ENCODE data around the gene CS.
A peak's percentile ranks its signal among the peaks of the same experiment; 100 is the strongest.
"Not testable (repeated sequence)": the region's sequence is repeated elsewhere in the genome, so short reads cannot be mapped to it uniquely, and the experiment has no call there.

CS gene

DNA sequence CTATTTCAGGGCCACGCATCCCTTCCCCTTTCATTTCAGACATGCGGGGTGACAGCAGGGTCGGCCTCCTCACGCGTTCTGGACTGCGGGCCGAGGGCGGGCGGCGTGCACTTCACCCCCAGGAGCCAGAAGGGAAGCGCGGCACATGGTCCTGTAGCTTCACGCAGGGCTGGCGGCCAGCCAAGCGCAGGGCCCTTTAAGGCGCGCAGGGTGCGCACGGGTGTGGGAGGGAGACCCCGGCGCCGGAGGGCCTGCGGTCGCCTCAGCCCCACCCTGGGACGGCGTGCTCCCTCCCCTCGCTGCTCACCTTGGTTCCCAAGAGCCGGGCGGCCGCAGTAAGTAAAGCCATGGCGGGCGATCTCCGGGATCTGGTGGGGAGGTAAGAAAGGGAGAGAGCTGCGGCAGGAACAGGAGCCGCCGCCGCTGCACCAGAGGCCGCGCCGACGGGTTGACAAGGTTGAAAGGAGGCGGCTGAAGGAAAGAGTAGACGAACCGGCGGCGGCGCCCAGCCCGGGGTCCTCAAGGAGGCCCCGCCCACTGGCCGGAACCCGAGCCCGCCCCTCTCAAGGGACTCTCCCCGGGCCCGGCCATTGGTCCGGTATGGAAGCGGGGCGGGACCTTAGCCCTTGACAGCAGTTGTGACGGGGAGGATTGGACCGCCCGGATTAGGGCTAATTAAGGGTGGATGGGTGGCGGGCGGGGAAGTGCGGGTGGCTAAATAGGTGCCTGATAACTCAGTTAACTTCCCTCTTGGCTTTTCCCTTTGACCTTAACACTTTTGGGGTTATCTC, at the start of gene CS:
Gene CS (minus strand): TSS at position 478 of the 791 bp plus-strand sequence. CDS start 129 bp downstream, at position 349.
- peak; percentile 95 for DNase-seq

DNA sequence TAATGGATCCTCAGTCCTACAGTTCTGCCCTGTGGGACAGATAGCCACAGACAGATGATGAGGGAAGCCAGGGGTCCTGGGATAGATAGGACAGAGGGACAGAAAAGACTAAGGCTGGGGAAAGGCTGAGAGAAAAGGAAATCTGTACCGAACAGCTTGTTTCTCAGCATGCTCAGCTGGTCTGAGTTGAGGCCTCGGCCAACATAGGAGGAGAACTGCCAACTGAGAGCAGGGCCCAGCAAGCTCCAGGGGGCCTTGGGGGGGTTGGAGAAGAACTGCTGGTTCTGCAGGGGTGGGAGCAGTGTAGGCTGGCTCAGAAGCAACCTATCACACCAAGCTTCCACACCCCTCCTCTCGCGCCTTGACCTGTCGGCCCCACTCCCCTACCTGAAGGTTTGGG, 48.6 kb upstream of the CS start:
- DNase-seq, result no peak

DNA sequence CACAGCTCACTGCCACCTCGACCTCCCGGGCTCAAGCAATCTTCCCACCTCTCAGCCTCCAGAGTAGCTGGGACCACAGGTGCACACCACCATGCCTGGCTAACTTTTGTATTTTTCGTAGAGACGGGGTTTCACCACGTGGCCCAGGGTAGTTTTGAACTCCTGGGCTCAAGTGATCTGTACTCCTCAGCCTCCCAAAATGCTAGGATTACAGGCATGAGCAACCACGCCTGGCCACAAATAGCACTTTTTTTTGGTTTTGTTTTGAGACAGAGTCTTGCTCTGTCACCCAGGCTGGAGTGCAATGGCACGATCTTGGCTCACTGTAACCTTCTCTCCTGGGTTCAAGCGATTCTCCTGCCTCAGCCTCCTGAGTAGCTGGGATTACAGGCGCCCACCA, 47.1 kb upstream of the CS start:
- not testable (repeated sequence) for DNase-seq

DNA sequence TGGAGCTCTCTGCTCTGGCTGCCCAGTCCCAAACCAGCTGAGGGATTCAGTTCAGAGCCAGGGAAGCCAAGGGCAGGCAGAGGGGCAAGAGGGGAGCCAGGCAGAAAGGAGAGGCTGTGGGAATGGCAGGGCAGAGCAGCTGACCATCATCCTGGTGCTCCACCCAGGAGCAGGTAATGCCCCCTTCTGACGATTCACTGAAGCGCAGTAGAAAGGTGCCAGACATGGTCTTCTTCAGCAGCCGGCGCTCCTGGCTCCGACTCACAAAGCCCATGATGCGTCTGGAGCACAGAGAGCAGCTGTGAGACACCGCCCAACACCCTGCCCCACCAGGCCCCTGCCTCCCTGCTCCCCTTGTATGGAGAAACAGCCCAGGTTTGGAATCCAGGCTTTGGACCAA, 46.5 kb upstream of the CS start:
- DNase-seq, result no peak

DNA sequence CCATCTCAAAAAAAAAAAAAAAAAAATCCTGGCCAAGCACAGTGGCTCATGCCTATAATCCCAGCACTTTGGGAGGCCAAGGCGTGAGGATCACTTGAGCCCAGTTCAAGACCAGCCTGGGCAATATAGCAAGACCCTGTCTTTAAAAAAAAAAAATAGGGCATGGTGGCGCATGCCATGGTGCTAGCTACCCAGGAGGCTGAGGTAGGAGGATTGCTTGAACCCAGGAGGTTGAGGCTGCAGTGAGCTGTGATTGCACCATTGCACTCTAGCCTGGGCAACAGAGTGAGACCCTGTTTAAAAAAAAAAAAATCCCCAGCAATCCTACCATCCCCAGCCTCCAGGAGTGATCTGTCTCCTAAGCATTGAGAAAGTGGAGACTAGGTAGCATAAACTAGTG, 42.2 kb upstream of the CS start:
- not testable (repeated sequence) for DNase-seq

DNA sequence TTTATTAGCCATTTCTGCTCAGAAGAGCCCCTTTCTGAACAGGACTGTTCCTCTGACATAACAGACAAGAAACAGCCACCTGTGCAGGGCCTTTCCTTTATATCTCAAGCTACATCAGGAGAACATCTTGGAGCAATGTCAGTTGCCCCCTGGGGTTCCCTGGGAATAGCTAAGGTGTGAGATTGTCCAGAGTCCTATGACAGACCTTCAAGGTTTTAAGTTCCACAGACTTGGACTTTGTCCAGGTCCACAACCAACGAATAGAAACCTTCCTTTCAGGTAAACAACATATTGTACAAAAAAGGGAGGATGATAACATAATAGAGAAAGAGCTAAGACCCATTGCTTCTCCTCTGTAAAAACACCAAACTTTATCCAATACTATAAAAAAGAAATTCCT, 41.5 kb upstream of the CS start:
- DNase-seq, result no peak

DNA sequence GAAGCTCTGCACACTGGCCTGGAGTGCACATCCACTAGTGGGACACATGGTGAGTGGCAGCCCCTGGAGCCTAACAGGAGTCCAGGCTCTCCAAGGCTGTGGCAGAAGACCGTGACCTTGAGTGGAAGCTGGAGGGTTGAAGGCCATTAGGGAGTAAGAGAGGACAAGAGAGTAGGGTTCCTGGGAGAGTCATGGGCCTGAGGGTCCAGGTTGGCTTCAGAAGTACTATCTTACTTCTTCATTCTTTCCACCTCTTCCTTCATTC, 39.0 kb upstream of the CS start:
- DNase-seq, result no peak

DNA sequence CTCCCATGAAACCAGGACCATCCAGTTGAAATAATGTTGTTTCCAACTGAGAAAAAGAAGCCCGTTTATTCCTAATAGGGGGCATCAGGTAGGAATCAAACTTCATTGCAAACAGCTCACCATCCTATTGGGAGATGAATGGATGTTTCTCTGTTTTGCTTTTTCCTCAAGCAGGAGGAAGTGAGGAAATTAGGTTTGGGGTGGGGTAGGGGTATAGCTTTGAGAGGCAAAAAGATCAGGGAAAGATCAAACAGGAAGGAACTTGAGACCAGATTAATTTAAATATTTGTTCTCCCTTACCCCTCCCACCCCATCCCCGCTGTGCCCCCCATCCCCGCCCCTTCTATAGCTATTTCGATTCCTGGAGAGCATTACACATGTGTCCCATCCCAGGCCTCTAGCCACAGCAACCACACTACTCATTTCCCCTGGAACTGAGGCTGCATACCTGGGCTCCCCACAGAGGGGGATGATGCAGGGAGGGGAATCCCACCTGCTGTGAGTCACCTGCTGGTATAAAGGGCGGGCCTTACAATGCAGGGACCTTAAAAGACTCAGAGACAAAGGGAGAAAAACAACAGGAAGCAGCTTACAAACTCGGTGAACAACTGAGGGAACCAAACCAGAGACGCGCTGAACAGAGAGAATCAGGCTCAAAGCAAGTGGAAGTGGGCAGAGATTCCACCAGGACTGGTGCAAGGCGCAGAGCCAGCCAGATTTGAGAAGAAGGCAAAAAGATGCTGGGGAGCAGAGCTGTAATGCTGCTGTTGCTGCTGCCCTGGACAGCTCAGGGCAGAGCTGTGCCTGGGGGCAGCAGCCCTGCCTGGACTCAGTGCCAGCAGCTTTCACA, 38.4 kb upstream of the CS start, which contains the start of gene IL23A:
Gene IL23A (plus strand): TSS at position 577 of the 850 bp plus-strand sequence. CDS start 161 bp downstream, at position 738.
- no peak for DNase-seq

DNA sequence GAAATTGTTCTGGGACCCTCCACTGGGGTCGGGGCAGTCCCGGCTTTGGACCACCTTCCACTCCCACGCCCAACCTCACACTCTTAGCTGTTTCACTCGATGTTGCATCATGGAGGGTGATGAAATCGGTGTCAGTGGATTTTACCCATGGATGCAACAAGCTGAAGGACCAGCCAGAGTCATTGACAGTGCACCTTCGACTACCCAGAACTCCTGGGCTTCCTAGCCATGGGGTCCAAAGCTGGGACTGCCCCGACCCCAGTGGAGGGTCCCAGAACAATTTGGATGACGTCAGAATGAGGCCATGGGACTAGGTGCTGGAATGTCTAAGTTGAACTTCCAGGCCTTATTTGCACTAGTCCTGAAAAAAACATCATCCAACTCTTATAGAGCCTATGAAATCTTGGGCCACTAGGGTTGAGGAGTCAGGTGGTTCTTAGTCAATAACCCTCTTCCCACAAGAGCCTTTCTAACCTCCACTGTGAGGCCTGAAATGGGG, 37.7 kb upstream of the CS start:
- DNase-seq, result no peak

DNA sequence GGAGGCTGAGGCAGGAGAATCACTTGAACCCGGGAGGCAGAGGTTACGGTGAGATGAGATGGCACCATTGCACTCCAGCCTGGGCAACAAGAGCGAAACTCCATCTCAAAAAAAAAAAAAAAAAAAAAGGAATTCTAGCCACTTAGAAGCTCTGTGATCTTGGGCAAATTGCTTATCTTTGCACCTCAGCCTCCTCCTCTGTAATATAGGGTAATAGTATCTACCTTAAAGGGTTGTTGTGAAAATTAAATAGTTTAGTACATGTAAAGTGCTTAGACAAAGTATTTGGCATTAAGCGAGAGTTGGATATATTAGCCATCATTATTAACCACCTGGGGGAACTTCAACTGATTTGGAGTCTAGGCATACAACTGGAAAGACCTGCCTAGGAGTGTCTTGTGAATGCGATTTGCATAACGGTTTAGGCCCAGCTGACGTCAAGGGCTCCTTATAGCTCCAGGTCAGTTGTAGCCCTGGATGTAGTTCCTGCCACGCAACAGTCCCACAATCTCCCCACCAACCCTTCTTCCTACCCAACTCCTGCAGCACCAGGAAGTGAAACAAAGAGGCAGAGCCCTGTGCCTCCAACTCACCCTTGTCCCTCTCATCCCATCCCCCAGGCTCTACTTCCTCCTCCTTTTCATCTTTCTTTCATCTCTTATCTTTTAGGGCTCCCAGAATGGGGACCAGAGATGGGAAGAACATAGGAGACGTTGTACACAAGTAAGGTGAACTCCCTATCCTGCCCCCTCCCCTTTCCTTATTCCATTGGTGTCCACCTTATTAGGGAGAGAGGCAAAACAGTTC, 36.4 kb upstream of the CS start:
- no peak for DNase-seq

DNA sequence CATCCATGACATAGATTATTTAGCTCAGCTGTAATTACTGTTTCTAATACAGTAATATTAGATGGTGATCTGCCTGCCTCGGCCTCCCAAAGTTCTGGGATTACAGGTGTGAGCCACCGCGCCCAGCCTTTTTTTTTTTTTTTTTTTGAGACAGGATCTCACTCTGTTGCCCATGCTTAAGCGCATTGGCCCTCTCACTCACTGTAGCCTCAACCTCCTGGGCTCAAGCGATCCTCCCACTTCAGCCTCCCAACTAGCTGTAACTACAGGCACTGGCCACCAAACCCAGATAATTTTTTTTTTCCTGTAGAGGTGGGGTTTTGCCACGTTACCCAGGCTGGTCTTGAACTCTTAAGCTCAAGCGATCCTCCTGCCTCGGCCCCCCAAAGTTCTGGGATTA, 35.4 kb upstream of the CS start:
- not testable (repeated sequence) for DNase-seq

DNA sequence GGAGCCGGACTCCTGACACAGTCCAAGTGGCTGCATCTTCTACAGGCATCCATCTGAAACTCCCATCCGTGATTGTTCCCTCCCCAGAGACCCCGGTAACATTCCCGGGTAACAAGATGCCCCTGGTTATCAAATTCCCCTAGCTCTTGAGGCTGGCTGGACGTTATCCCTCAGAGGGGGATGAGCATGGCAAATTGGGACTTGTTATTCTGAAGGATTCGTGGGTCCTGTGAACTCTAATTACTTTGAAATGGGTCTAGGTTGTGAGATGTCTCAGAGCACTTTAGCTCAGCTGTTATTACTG, 34.3 kb upstream of the CS start:
- DNase-seq, result no peak

DNA sequence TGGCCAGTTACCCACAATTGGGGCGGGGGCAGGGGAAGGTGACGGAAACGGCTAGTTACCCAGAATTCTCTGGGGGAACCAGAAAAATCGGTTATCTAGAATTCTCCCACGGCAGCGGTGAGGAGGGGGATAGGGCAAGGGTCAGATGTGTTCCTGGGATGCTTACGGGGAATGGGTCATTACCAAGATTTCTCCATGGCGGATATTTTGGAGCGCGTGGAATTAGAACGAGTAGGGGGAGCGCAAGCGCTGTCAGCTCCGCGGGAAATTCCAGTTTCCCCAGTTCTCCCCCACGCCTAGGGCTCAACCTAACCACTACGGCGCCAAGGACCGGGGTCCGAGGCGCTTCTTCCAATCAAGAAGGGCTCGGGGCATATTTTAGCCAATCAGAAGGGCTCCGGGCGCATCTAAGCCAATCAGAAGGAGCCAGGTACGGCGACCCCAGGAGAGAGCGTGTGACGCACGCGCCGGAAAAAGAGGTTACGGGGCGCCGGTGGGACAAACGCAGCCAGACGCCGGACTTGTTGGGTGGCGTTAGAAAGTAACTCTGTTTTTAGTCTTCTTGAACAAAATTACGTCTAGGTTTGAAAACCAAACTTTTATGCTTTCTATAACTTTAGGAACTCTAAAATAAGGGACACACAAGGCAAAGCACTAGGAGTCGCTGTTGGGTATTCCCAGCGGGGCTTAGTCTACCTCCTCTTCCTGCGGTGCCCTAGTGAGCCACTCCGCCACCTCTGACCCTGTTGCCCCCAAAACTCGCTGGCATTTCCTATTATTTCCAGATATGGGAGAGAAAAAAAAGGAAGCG, 33.8 kb upstream of the CS start, which contains the start of gene PAN2:
Gene PAN2 (minus strand): TSS at position 322 of the 811 bp plus-strand sequence. CDS start 906 bp downstream, outside the sequence.
- DNase-seq, result peak; percentile 95

DNA sequence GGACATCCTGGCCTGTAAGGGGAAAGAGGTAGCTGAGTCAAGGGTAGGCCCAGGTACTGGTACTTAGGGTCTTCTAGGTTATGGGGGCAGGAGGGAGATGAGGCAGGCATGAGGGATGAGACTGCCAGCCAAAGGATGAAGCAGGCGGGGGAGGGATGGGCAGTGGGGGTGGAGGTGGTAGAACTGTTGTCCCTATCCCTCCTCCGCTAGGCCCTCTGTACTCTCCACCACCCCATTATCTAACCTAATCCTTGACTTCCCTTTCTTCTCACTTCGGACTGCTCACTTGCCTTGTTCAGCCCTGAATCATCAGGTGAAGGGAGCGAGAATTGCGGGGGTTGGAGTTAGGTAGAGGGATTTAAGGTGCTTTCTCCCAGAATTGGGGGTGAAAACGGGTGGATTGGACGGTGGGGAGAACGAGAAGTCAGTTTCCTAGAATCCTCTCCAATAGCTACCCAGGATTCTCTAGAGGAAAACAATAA, 33.1 kb upstream of the CS start:
- DNase-seq, result no peak

DNA sequence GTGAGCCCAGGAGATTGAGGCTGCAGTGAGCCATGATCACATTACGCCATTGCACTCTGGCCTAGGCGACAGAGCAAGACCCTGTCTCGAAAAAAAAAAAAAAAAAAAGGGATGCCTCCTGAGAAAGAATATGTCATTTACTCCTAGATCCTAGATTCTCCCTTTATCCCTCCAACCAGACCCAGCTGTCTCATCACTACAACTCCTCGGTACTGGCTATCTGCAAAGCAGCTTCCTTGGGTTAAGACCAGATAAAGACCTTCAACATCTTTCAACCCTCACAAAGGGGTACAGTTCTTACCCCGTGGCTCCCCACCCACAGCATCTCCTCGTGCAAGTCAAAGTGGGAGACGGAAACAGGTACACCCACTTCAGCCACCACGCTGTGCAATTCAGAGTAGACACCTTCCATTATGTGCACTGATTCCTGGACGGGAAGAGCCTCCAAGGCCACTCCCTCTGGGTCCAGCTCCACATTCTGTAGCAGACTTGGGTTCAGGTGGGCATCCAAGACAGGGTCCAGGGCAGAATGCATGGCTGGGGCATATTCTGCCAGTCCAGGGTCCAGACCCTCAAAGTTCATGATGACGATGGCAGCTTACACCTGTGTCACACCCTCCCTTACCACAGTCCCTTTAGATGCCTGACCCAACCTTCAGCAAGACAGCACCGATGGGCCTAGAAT, 32.5 kb upstream of the CS start:
- DNase-seq, result no peak

DNA sequence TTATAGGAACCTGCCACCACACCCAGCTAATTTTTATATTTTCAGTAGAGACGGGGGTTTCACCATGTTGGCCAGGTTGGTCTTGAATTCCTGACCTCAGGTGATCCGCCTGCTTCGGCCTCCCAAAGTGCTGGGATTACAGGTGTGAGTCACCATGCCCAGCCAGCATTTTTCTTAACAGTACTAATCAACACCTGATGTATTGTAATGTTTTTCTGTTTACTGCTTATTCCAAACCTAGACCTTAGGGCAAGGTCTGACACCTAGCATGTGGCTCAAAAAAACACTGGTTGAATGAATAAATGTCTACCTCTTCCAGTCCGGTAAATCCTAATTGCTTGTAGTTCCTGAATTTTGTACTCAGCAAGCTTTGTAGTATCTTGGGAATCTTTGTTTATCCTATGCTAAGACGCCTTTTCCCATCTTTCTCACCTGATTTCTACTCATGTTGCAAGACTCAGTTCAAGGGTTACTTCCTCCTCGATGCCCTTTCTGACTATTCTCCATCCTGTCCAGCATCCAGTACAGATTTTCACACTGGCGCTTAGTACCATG, 30.9 kb upstream of the CS start:
- DNase-seq, result no peak

DNA sequence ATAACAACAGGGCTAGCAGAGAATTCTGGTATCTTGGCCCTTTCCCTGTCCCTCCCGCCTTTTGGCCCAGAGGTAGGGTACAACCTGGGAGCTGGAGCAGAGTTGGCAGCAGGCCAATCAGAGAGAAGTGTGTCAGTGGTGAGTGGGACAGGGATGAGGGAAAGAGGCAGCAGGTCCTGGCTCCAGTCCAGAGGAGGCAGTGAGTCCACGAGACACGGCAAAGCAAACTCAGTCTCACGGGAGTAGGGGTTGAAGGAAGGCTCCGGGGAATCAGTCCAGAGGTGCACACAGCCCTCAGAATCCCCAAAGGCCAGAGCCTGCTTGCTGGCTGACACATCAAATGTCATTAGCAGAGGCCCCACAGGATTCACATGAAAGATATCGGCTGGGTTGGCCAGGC, 26.4 kb upstream of the CS start:
- DNase-seq, result no peak

DNA sequence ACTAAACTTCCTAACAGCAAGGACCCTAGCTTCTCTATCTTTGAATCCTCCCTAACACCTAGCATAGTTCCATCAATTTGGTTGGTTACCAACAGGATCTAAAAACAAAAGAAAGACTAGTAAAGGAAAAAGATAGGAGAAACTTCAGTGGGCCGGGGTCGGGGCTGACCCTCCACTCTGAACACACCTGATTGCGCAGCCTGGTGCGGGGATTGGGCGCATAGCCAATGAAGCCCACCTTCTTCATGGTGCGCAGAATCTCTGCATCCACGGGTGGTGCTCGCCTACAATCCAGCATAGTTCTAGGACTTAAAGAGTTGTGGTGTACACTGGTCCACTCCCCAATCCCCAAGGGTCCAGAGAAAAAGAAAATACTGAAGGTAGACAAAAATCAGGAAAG, 26.0 kb upstream of the CS start:
- DNase-seq, result no peak

DNA sequence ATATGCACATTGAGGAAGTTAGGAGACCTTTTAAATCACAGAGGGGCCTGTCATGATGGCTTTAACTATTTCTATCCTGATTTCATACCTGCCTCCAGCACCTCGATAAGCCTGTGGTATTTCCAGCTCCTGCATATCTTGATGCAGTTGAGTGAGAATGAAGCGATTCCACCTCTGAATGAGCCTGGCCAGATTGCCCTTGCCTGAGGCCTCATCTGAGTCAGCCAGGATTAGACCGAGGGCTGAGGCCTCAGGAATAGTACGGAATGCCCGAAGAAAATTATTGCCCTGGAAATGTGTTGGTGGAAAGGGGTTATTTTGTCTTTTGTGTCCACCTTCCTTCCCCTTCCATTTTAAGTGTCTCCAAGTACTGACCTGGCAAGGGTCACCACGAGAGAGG, 24.1 kb upstream of the CS start:
- DNase-seq, result no peak

DNA sequence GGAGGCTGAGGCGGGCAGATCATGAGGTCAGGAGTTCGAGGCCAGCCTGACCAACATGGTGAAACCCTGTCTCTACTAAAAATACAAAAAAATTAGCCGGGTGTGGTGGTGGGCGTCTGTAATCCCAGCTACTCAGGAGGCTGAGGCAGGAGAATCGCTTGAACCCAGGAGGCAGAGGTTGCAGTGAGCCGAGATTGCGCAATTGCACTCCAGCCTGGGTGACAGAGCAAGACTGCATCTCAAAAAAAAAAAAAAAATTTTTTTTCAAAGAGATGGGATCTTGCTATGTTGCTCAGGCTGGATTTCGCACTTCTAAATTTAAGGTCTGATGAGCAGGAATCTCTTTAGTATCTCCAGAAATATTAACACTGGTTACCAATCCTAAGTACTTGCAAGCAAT, 21.5 kb upstream of the CS start:
- DNase-seq, result not testable (repeated sequence)

DNA sequence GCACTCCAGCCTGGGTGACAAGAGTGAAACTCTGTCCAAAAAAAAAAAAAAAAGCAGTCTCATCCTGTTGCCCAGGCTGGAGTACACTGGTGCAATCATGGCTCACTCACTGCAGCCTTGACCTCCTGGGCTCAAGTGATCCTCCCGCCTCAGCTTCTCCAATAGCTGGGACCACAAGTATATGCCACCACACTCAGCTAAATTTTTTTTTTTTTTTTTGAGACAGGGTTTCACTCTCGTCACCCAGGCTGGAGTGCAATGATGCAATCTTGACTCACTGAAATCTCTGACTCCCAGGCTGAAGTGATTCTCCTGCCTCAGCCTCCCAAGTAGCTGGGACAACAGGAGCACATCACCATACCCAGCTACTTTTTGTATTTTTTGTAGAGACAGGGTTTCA, 20.9 kb upstream of the CS start:
- no peak for DNase-seq
